ENCODE measurements around the gene SMAD9.

GRCh38 chr13:36795463-36795862, 124.6 kb downstream of the SMAD9 start:
- no peak for TF ChIP-seq ZSCAN22 (CRISPR knock-in tag; IDR thresholded peaks at IDR 0.05)
- TF ChIP-seq ZKSCAN1 (IDR thresholded peaks at IDR 0.05; ENCODE audit: low read length) = no peak
- no peak for TF ChIP-seq RAD21 (CRISPR knock-in tag; IDR thresholded peaks at IDR 0.05)
- TF ChIP-seq ELF3 (CRISPR knock-in tag; IDR thresholded peaks at IDR 0.05) = no peak
- TF ChIP-seq TCF7 (IDR thresholded peaks at IDR 0.05; ENCODE audit: low read depth) = no peak

Measured in HepG2 (cell line).